GM19239 (cell line): ENCODE measurements around the gene CCDC188.
"Not testable (repeated sequence)": the region's sequence is repeated elsewhere in the genome, so short reads cannot be mapped to it uniquely, and the experiment has no call there.

ENCODE experiments used
- DNase-seq: peaks from one replicate; pipeline ENCODE4 v3.0.0; 2011; ENCODE audit warnings: low spot score; ENCODE audit not compliant: insufficient read length
- FAIRE-seq: peaks from 2 replicates; lab custom pipeline; 2011; peaks lifted over from hg19 to GRCh38; lab: Jason Lieb, UNC

The CCDC188 gene

GRCh38 chr22:20172141-20172613 is 21.3 kb upstream of the CCDC188 start:
- FAIRE-seq (no peak), DNase-seq (no peak)

- DNase-seq (no peak), FAIRE-seq (no peak)
Measured at GRCh38 chr22:20171288-20172140, 20.7 kb upstream of the CCDC188 start.

- no peak for FAIRE-seq
- no peak for DNase-seq
Measured at GRCh38 chr22:20170170-20170569, 19.3 kb upstream of the CCDC188 start.

- no peak for DNase-seq
- no peak for FAIRE-seq
Measured at GRCh38 chr22:20169253-20169822, 18.5 kb upstream of the CCDC188 start.

- DNase-seq (no peak), FAIRE-seq (no peak)
Measured at GRCh38 chr22:20167643-20168322, 16.9 kb upstream of the CCDC188 start.

GRCh38 chr22:20166703-20167102 is 15.8 kb upstream of the CCDC188 start:
- DNase-seq (no peak), FAIRE-seq (no peak)

- no peak for FAIRE-seq
- DNase-seq, result no peak
Measured at GRCh38 chr22:20165913-20166312, 15.1 kb upstream of the CCDC188 start.

GRCh38 chr22:20165421-20165820 is 14.6 kb upstream of the CCDC188 start:
- FAIRE-seq (no peak), DNase-seq (no peak)

- FAIRE-seq, result no peak
- no peak for DNase-seq
Measured at GRCh38 chr22:20164863-20165262, 14.0 kb upstream of the CCDC188 start.

GRCh38 chr22:20160041-20160440 is 9.2 kb upstream of the CCDC188 start:
- no peak for FAIRE-seq
- DNase-seq, result no peak

GRCh38 chr22:20159531-20159930 is 8.7 kb upstream of the CCDC188 start:
- FAIRE-seq, DNase-seq: not testable (repeated sequence)

- FAIRE-seq (no peak), DNase-seq (no peak)
Measured at GRCh38 chr22:20159076-20159475, 8.2 kb upstream of the CCDC188 start.

- DNase-seq (no peak), FAIRE-seq (no peak)
Measured at GRCh38 chr22:20158391-20159036, 7.7 kb upstream of the CCDC188 start.

GRCh38 chr22:20157430-20158183 is 6.8 kb upstream of the CCDC188 start:
- FAIRE-seq, result no peak
- DNase-seq, result no peak

GRCh38 chr22:20156611-20157429 is 6.0 kb upstream of the CCDC188 start:
- peak; percentile 93 for FAIRE-seq

GRCh38 chr22:20156042-20156389 is 5.2 kb upstream of the CCDC188 start:
- no peak for FAIRE-seq
- no peak for DNase-seq

More at GRCh38 chr22:20156611-20157429, 6.0 kb upstream of the CCDC188 start:
- DNase-seq, result peak; percentile 99

GRCh38 chr22:20155330-20156041 is 4.6 kb upstream of the CCDC188 start:
- FAIRE-seq (no peak), DNase-seq (no peak)

- FAIRE-seq, result no peak
- no peak for DNase-seq
Measured at GRCh38 chr22:20154602-20155187, 3.8 kb upstream of the CCDC188 start.
